KMS-11 (cell line): ENCODE measurements around the gene DCTN3.

Experiments
- H2AFZ ChIP-seq: fragments of 200-600 bp; sonication (generic); 2 replicates; pipeline ENCODE4 v1.6.1; 2016; ENCODE audit warnings: antibody characterized with exemption, mixed run types, low read depth
- H3K27ac ChIP-seq: fragments of 200-600 bp; sonication (generic); 2 replicates; pipeline ENCODE4 v1.6.1; 2016; ENCODE audit warnings: mild to moderate bottlenecking, mixed run types
- H3K27me3 ChIP-seq: fragments of 200-600 bp; sonication (generic); 2 replicates; pipeline ENCODE4 v1.6.1; 2017; ENCODE audit warnings: mild to moderate bottlenecking, low read depth, mixed run types, moderate library complexity; ENCODE audit not compliant: insufficient read depth
- H3K36me3 ChIP-seq: fragments of 200-600 bp; sonication (generic); 2 replicates; pipeline ENCODE4 v1.6.1; 2017; ENCODE audit warnings: mild to moderate bottlenecking, mixed run types; ENCODE audit not compliant: insufficient read depth
- H3K4me1 ChIP-seq: fragments of 200-600 bp; sonication (generic); 2 replicates; pipeline ENCODE4 v1.6.1; 2016; ENCODE audit warnings: mild to moderate bottlenecking, low read depth, mixed run types; ENCODE audit not compliant: poor library complexity, severe bottlenecking
- H3K4me2 ChIP-seq: fragments of 200-600 bp; sonication (generic); 2 replicates; pipeline ENCODE4 v1.7.0; 2016; ENCODE audit warnings: mild to moderate bottlenecking, mixed run types
- H3K4me3 ChIP-seq: fragments of 200-600 bp; sonication (generic); IDR thresholded peaks from 2 replicates; pipeline ENCODE4 v1.6.1; 2017; ENCODE audit warnings: low read depth, low read length, mixed read lengths; ENCODE audit not compliant: insufficient read depth
- H3K79me2 ChIP-seq: fragments of 200-600 bp; sonication (generic); 2 replicates; pipeline ENCODE4 v1.6.1; 2016; ENCODE audit warnings: low read depth, mixed run types; ENCODE audit not compliant: insufficient read depth
- H3K9ac ChIP-seq: fragments of 200-600 bp; sonication (generic); 2 replicates; pipeline ENCODE4 v1.6.1; 2016; ENCODE audit warnings: mild to moderate bottlenecking, mixed run types
- H4K20me1 ChIP-seq: fragments of 200-600 bp; sonication (generic); 2 replicates; pipeline ENCODE4 v1.6.1; 2016; ENCODE audit warnings: mild to moderate bottlenecking, mixed run types; ENCODE audit not compliant: insufficient read depth
- TF ChIP-seq, protein P1 (sequence below): fragments of 200-600 bp; sonication (generic); conservative IDR thresholded peaks from 2 replicates; pipeline ENCODE4 v1.6.1; 2017; ENCODE audit warnings: low read depth, mild to moderate bottlenecking, antibody characterized with exemption, low read length, moderate library complexity, mixed read lengths

DCTN3 gene

DNA sequence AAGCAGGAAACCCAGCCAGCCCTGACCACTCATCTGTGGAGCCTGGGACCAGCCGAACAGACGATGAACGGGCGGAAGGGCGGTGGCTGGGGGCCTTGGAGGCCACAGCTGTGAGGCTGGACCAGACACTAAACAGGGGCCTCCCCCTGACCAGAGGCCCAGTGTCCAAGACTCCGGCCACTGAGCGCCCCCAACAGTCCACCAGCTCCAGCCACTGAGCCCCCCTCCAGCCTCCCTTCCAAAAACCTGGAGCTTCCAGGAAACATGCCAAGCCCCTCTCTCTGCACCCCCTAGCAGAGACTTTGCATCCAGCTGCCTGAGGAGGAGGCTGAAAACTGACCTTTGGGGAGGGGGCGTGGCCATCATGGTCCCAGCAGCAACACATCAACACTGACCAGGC, 54.0 kb downstream of the DCTN3 start:
- H3K27me3 ChIP-seq = peaks cover 24% of the 10 kb centered on the region; the same call in 1 of the 2 replicates
- no peak overlapping the region for H3K4me3 ChIP-seq
- H3K9ac ChIP-seq = no peak overlapping the region
- no peaks in the 10 kb centered on the region for H3K79me2 ChIP-seq
- TF ChIP-seq, protein P1, sequence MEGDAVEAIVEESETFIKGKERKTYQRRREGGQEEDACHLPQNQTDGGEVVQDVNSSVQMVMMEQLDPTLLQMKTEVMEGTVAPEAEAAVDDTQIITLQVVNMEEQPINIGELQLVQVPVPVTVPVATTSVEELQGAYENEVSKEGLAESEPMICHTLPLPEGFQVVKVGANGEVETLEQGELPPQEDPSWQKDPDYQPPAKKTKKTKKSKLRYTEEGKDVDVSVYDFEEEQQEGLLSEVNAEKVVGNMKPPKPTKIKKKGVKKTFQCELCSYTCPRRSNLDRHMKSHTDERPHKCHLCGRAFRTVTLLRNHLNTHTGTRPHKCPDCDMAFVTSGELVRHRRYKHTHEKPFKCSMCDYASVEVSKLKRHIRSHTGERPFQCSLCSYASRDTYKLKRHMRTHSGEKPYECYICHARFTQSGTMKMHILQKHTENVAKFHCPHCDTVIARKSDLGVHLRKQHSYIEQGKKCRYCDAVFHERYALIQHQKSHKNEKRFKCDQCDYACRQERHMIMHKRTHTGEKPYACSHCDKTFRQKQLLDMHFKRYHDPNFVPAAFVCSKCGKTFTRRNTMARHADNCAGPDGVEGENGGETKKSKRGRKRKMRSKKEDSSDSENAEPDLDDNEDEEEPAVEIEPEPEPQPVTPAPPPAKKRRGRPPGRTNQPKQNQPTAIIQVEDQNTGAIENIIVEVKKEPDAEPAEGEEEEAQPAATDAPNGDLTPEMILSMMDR = no peak
- no peaks in the 10 kb centered on the region for H3K36me3 ChIP-seq
- no peak overlapping the region for H3K27ac ChIP-seq
- no peak overlapping the region for H2AFZ ChIP-seq
- H3K4me2 ChIP-seq = no peak overlapping the region
- H4K20me1 ChIP-seq = no peaks in the 10 kb centered on the region
- H3K4me1 ChIP-seq = no peaks in the 10 kb centered on the region

DNA sequence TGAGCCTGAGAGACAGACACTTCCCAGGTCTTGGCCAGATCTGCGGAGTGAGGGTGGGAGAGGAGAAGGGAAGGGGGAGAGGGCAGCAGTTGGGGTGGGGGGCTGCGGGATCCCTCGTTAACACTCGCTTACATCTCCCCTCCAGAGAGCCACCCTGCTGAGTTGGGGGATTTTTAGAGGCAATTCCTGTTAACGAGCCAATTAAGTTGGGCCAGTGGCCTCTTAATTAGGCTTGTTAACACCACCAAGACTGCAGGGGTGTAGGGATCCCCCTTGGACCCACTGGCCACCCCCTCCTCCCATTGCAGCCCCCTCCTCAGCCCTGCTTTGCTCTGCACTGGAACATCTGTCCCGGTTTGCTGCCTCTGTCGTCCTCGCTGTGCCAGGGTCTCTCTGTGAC, 54.4 kb downstream of the DCTN3 start:
- Histone ChIP-seq H3K4me1 (no peaks in the 10 kb centered on the region), H3K36me3 (no peaks in the 10 kb centered on the region), H3K27me3 (peaks cover 21% of the 10 kb centered on the region; the same call in 1 of the 2 replicates), H3K27ac (no peak overlapping the region), H3K79me2 (no peaks in the 10 kb centered on the region), H3K4me2 (no peak overlapping the region), H3K9ac (no peak overlapping the region), H2AFZ (no peak overlapping the region), H4K20me1 (no peaks in the 10 kb centered on the region), H3K4me3 (no peak overlapping the region)
- TF ChIP-seq, protein P1 = no peak

DNA sequence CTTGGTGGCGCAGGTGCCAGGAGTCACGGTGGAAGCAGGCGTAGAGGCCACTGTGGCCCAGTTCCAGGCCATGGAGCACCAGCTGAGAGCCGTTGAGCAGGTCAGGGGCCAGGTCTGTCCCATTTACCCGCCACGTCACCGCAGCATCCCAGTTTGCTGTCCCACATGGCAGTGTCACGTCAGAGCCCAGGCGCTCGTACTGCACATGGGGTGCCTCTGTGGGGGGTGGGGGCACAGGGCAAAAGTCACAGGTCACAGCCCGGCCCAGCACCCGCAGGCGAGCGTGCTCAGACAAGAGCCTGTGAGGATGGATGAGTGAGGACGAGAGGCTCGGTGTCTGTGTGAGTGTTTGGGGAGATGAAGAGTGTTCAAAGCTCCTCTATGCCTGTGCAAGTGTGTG, 55.7 kb downstream of the DCTN3 start:
- H3K79me2 ChIP-seq = no peaks in the 10 kb centered on the region
- peaks cover 18% of the 10 kb centered on the region; the same call in 1 of the 2 replicates for H3K27me3 ChIP-seq
- no peak overlapping the region for H3K4me3 ChIP-seq
- no peaks in the 10 kb centered on the region for H3K4me1 ChIP-seq
- H3K9ac ChIP-seq = no peak overlapping the region
- H2AFZ ChIP-seq = no peak overlapping the region
- H3K36me3 ChIP-seq = no peaks in the 10 kb centered on the region
- no peak overlapping the region for H3K27ac ChIP-seq
- TF ChIP-seq, protein P1 = no peak
- H3K4me2 ChIP-seq = no peak overlapping the region
- H4K20me1 ChIP-seq = no peaks in the 10 kb centered on the region
